Duodenal mucosa (tissue), 2 donors: ENCODE data around the gene ABHD10.

Experiments used
- H3K27ac ChIP-seq: one replicate; pipeline ENCODE4 v1.7.0; 2013; ENCODE audit warnings: low read depth, low read length
- H3K27me3 ChIP-seq, 2 donors: one replicate each; pipeline ENCODE4 v1.7.0; 2013; ENCODE audit warnings: low read length in 2 of 2, control low read depth in 1 of 2; ENCODE audit not compliant: insufficient read depth in 2 of 2, control insufficient read depth in 1 of 2
- H3K36me3 ChIP-seq, 2 donors: one replicate each; pipeline ENCODE4 v1.7.0; 2013; ENCODE audit warnings: low read length in 2 of 2, control low read depth in 1 of 2; ENCODE audit not compliant: insufficient read depth in 2 of 2, control insufficient read depth in 1 of 2
- H3K4me1 ChIP-seq, 2 donors: one replicate each; pipeline ENCODE4 v1.7.0; 2013; ENCODE audit warnings: low read length in 2 of 2, control low read depth in 1 of 2; ENCODE audit not compliant: insufficient read depth in 2 of 2, control insufficient read depth in 1 of 2
- H3K4me3 ChIP-seq, 2 donors: one replicate each; pipeline ENCODE4 v1.7.0; 2013; ENCODE audit warnings: low read length in 2 of 2, low read depth in 1 of 2
- H3K9ac ChIP-seq, 2 donors: one replicate each; pipeline ENCODE4 v1.7.0; 2013; ENCODE audit warnings: low read length in 2 of 2, low read depth in 1 of 2
- H3K9me3 ChIP-seq, 2 donors: one replicate each; pipeline ENCODE4 v1.7.0; 2013; ENCODE audit warnings: low read length in 2 of 2, control low read depth in 1 of 2; ENCODE audit not compliant: control insufficient read depth in 1 of 2

The ABHD10 gene

GRCh38 chr3:111963424-111963823 is 15.4 kb upstream of the ABHD10 start:
- Histone ChIP-seq H3K4me3 (no peak overlapping the region), H3K36me3 (no peaks in the 10 kb centered on the region), H3K27me3 (no peaks in the 10 kb centered on the region), H3K4me1 (peaks cover 0 to 7% of the 10 kb centered on the region in 2 donors), H3K27ac (no peak overlapping the region), H3K9ac (no peak overlapping the region), H3K9me3 (no peaks in the 10 kb centered on the region)

- Histone ChIP-seq H3K27ac (no peak overlapping the region), H3K4me1 (peaks cover 0 to 7% of the 10 kb centered on the region in 2 donors), H3K9ac (no peak overlapping the region), H3K27me3 (no peaks in the 10 kb centered on the region), H3K36me3 (no peaks in the 10 kb centered on the region), H3K4me3 (no peak overlapping the region), H3K9me3 (no peaks in the 10 kb centered on the region)
Observed at GRCh38 chr3:111965484-111965883, 13.3 kb upstream of the ABHD10 start.

DNA sequence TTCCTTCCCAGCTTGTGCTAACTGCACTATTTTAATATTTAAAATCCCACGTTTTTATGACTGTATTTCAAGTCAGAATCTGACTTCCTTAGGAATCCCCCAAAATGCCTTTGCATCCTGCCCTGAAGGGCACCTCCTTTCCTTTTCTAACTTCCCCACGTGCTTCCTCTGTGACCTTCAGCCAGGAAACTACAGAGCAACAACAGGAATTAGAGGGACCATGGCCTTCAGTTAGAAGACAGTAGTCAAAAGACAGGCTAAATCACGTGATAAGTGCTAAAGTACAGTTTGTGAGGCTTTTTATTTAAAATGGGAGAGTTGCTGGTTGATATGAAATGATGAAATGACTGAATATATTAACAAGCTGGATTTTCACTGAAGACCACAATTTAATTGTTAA is 11.8 kb upstream of the ABHD10 start:
- H3K9me3 ChIP-seq: no peaks in the 10 kb centered on the region
- H3K27ac ChIP-seq: no peak overlapping the region
- H3K27me3 ChIP-seq: no peaks in the 10 kb centered on the region
- peaks cover 0 to 7% of the 10 kb centered on the region in 2 donors for H3K4me1 ChIP-seq
- H3K4me3 ChIP-seq: peak overlapping the region in 1 of 2 donors; percentile 46
- no peaks in the 10 kb centered on the region for H3K36me3 ChIP-seq
- no peak overlapping the region for H3K9ac ChIP-seq

DNA sequence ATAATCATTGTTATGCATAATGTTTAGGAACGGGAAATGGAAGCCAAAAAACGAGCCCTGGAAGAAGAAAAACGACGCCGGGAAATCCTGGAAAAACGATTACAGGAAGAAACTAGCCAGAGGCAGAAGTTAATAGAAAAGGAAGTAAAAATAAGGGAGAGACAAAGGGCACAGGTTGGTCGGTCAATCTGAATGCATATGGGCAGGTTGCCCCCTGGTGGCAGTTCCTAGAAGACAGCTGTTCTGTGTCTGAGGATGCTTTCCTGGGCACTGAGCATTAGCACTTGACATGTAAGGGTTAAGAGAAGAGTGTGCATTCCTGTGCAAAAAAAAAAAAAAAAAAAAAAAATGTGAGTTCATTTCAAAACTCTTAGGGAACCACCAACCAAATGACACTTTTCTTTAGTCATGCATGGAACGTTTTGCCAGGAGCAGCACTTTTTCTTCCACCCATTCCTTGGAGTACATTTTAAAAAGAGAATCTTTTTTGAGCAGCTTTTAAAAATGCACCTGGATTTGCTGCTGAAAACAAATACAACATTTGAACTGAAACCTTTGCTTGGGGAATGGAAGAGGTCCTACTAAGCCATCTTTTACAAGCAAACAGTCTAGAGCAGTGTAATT is 11.1 kb upstream of the ABHD10 start:
- Histone ChIP-seq H3K4me3 (peak overlapping the region in 1 of 2 donors; percentile 46), H3K9me3 (no peaks in the 10 kb centered on the region), H3K9ac (no peak overlapping the region), H3K27ac (no peak overlapping the region), H3K27me3 (no peaks in the 10 kb centered on the region), H3K36me3 (no peaks in the 10 kb centered on the region), H3K4me1 (peaks cover 0 to 7% of the 10 kb centered on the region in 2 donors)

DNA sequence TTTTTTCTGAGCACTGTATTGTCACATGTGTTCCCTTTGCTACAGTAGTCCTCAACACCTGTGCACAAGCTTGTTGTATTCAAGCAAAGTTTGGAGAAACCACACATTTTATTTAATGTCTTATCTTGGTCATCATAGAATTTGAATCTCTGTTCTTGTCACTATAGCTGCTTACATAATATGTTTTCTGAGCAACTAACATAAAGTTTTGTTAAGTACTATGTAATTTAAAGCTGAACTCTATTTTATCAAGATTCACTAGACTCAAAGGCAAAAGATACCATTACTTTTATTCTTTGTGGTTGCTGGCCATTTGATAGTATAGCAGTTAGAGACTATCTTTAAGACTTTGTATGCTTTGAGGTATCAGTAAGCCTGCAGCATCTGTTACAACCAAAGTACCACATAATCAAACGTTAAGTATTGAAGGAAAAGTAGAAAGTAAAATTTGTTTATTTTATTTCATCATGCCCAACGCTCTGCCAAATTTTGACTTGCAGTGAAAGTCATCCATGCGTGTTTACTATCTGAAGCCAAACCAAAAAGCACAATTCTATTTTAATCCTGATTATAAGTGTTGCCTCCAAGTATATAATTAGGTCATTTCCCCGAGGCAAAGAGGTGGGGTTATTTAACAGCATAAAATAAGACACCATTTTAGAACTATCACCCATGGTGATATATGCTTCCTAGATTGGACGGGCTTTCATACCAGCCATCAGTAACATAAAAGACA is 10.3 kb upstream of the ABHD10 start:
- Histone ChIP-seq H3K36me3 (no peaks in the 10 kb centered on the region), H3K9me3 (no peaks in the 10 kb centered on the region), H3K4me3 (no peak overlapping the region), H3K27ac (no peak overlapping the region), H3K27me3 (no peaks in the 10 kb centered on the region), H3K4me1 (peaks cover 0 to 7% of the 10 kb centered on the region in 2 donors), H3K9ac (no peak overlapping the region)

- Histone ChIP-seq H3K4me3 (no peak overlapping the region), H3K9me3 (no peaks in the 10 kb centered on the region), H3K4me1 (peaks cover 0 to 7% of the 10 kb centered on the region in 2 donors), H3K9ac (no peak overlapping the region), H3K36me3 (no peaks in the 10 kb centered on the region), H3K27me3 (no peaks in the 10 kb centered on the region), H3K27ac (no peak overlapping the region)
Observed at GRCh38 chr3:111970376-111970775, 8.4 kb upstream of the ABHD10 start.

DNA sequence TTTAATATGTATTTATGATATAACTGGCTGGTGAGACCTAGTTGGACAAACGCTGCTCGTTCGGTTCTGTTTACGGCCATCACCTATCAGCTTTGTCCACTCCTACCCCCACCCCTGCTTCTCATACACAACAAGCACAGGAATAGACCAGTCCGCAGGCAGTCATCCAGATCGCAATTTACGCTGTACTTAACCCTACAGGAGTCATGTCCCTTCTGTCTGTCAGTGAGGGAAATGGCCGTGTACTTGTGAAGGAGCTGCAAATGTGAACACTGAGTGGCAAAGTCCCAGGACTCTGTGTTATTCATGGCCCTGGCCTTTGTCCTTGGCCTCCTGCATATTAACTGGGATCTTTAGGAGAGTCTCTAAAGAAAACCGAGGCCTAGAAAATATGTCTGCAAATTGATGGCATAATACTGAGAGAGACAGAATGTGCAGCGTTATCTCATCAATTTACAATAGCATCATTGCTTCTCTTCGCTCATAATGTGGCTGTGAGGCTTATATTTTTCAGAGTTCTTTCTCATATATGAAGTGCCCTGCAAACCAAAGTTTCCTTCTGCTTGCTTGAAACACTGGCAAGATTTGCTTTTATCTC is 7.2 kb upstream of the ABHD10 start:
- H3K27ac ChIP-seq: no peak overlapping the region
- no peaks in the 10 kb centered on the region for H3K36me3 ChIP-seq
- no peaks in the 10 kb centered on the region for H3K9me3 ChIP-seq
- H3K4me1 ChIP-seq: peaks cover 0 to 7% of the 10 kb centered on the region in 2 donors
- H3K27me3 ChIP-seq: no peaks in the 10 kb centered on the region
- H3K4me3 ChIP-seq: no peak overlapping the region
- no peak overlapping the region for H3K9ac ChIP-seq

- Histone ChIP-seq H3K9me3 (no peaks in the 10 kb centered on the region), H3K27ac (no peak overlapping the region), H3K4me1 (no peaks in the 10 kb centered on the region), H3K27me3 (no peaks in the 10 kb centered on the region), H3K36me3 (no peaks in the 10 kb centered on the region), H3K9ac (no peak overlapping the region), H3K4me3 (no peak overlapping the region)
Observed at GRCh38 chr3:111972891-111973290, 5.9 kb upstream of the ABHD10 start.

DNA sequence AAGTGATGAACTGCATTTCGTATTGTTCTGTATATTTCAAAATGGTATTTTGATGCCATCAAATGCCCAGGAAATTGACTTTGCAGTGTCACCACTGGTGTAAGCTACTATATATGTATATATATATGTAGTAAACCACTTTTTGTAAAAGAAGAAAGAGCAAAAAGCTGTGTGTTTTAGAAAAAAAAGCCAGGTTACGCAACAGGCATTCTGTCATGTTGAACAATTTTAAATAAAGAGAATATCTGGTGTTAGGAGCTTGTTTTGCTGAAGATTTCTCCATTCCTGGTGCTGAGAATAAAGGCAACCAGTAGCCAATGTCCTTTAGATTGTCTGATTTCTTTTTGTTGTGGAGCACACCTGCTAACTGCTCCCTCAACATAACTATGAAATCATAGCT is 3.7 kb upstream of the ABHD10 start:
- Histone ChIP-seq H3K4me1 (peaks cover 5 to 9% of the 10 kb centered on the region in 2 donors), H3K9me3 (no peaks in the 10 kb centered on the region), H3K27me3 (no peaks in the 10 kb centered on the region), H3K36me3 (no peaks in the 10 kb centered on the region), H3K9ac (no peak overlapping the region), H3K27ac (no peak overlapping the region), H3K4me3 (no peak overlapping the region)

DNA sequence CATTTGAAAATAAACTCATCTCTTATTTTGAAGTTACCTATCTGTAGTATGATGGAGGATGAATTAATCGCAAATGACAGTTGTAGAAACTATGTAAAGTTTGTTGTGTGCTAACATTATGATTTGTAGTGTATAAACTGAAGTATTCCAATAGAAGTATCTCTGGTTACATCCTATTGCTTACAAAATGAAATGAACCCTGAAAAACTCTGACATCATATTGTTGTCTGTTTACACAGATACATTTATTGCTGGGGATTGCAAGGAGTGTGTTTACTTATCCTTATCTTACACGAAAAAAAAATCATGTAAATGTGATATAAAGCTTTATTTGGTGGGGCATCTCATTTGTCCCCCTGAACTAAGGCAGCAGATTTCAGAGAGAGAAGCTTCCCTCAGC is 2.6 kb upstream of the ABHD10 start:
- Histone ChIP-seq H3K4me3 (no peak overlapping the region), H3K36me3 (no peaks in the 10 kb centered on the region), H3K4me1 (peaks cover 11 to 15% of the 10 kb centered on the region in 2 donors), H3K9me3 (no peaks in the 10 kb centered on the region), H3K9ac (no peak overlapping the region), H3K27ac (no peak overlapping the region), H3K27me3 (no peaks in the 10 kb centered on the region)
